T1000 (cell line): ENCODE measurements around the gene LRAT.
"Not testable (repeated sequence)": the region's sequence is repeated elsewhere in the genome, so short reads cannot be mapped to it uniquely, and the experiment has no call there.

ENCODE experiments used
- DNase-seq: peaks from one replicate; lab custom pipeline; 2025; ENCODE audit warnings: mixed read lengths; lab: John Stamatoyannopoulos, UW

The LRAT gene

DNA sequence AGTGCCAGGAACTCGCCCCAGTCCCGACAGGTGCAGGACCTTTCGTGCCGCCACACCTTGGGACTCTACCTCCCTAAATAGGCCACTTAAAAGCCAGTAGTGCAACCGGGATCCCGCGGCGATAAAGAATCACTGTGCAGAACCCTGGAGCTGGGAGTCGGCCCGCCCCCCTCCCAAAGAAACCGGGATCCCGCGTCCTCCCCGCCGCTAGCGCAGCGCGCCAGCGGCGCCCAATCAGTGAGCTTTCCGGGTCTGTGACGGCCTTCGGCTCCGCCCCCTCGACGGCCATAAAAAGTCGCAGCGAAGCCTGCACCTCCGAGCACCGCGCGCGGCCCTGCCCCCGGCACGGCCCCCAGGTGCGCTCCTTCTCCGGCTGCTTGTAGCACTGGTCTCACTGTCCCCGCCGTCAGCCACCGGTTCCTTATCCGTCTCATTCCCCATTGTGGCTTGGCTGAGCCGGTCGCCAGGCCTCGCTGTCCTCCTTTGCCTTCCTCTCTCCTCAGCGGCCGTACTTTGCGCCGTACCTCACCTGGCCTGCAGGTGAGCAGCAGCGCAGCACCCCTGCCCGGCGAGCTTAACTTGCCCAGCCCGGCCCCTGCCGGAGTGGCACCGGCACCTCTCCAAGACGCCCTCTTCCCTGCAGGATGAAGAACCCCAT, at the start of gene LRAT:
Gene LRAT (plus strand): TSS at position 318 of the 658 bp plus-strand sequence. CDS start 327 bp downstream, at position 645.
- peak; percentile 27 for DNase-seq

GRCh38 chr4:154707877-154708276, 35.9 kb upstream of the LRAT start:
- no peak for DNase-seq

DNA sequence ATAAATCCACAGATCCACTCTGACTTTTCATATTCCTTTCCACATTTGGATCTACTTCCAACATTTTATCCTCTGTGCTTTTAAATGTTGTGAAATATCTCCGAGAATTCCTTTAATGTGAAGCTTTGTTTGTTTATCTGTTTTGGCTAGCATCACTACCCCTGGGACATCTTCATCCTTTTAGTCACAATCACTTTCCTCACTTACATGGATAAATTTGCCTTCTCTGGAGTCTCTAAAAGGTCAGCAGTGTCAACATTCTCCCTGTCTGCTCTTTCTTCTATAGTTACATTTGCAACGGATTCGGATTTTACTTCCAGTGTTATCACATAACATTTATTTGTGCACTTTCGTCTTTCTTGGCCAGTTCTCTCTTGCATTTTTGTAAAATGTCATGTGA, 34.2 kb upstream of the LRAT start:
- no peak for DNase-seq

DNA sequence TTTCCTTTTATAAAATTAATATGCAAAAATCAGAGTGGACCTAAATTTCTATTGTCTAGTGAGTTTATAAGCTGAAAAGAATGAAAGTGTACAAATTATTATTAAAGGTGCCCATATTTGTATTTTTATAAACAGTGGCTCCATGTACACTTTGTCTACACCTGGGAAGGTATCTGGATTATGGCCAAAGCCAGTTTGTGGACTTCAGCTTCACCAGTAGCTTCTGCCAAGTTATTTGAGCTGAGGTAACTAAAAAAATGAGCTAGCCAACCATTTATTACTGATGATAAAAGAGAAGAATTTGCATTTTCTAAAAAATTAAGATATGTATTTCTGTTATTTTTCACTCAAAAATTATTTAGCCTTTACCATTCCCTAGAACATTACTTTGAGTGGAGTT, 32.3 kb upstream of the LRAT start:
- DNase-seq = no peak

DNA sequence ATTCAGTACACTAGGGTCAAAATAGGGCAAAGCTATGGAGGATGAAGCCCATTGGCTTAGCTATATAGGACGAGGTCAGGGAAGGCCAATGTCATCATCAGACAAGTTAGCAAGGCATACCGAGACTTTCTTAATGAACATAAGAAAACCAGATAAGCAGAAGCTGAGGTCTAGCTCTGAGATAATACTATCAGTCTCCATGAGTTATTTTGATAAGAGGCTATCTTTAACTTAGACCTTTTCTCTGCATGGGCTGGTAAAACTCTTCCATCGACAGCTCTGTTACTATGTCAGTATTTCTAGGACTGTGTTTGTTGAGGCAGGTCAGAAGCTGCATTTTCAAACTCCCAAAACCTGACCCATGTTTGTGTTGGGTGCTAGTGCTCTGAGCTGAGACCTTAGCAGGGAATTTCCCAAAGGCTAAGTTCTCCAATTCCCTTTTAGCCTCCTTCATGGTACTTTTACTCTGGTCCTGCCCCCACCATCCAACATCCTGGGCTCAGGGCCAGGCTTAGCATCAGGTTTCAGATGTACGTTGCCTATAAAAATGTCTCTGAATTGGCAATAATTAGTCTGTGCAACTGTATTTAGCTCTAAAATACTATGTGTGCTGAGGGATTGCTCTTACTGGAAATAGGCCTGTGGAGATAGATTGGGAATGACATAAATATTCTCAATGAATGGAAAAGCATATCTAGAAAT, 29.3 kb upstream of the LRAT start:
- no peak for DNase-seq

- no peak for DNase-seq
Measured at GRCh38 chr4:154719087-154719486, 24.7 kb upstream of the LRAT start.

- DNase-seq = no peak
Measured at GRCh38 chr4:154720123-154720522, 23.7 kb upstream of the LRAT start.

GRCh38 chr4:154720618-154721267, 23.1 kb upstream of the LRAT start:
- no peak for DNase-seq

GRCh38 chr4:154722262-154722661, 21.5 kb upstream of the LRAT start:
- DNase-seq = no peak

DNA sequence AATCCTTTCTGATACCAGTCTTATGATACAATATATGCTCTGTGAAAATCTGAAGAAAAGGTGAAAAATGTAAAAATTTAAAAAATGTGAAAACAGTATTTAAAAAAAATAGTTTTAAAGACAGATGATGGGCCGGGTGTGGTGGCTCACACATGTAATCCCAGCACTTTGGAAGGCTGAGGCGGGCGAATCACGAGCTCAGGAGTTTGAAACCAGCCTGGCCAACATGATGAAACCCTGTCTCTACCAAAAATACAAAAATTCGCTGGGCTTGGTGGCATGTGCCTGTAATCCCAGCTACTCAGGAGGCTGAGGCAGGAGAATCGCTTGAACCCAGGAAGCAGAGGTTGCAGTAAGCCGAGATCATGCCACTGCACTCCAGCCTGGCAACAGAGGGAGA, 20.2 kb upstream of the LRAT start:
- DNase-seq = not testable (repeated sequence)

DNA sequence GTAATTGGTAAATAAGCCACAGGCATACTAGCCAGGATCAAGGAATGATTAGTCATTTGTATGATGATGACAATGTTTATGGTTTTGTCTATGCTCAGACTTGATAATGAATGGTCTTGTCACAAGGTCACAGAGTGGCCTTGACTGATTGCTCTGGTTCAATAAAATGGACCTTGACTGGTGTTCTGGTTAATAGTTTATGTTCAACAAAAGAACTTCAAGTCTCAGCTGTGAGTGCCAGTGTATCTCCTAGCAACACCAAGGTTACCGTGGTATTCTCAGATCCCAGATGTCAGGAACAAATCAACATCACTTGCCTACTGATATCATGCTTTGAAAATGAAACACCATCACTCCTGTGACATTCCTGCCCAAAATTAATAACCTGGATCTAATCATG, 16.3 kb upstream of the LRAT start:
- DNase-seq = no peak

DNA sequence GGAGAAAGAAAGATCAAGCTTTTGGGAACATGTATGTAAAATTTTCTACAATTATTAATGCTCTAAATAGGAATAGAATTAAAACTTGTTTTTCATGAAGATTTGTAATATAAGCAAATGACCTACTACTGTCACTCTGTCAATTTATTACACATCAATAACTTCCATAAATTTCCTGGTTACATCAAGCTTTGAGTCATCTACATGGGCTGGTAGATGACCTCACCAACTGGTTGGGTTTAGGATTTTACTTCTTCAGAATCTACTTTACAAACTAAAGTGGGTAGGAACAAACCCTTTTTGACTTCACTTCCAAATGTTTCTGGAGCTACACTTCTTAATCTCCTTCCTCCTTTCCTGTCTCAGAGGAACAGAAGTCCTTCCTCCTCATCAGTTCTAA, 12.0 kb upstream of the LRAT start:
- no peak for DNase-seq

DNA sequence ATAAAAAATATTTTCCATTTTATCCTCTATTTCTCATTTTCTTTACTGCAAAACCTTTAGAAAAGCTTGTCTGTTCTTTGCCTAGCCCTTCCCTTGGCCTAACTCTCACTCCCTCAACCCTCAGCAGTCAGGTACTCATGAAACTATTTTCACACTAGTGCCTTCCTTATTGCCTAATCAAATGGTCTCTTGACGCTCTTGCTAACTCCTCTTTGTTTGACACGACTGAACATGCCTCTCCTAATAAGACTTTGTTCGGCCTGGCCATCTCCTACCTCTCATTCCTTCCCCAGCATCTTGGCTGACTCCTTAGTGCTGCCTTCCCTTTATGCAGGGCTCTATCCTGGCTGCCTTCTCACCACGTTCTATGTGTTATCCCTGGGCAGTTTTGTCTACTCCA, 11.1 kb upstream of the LRAT start:
- no peak for DNase-seq

DNA sequence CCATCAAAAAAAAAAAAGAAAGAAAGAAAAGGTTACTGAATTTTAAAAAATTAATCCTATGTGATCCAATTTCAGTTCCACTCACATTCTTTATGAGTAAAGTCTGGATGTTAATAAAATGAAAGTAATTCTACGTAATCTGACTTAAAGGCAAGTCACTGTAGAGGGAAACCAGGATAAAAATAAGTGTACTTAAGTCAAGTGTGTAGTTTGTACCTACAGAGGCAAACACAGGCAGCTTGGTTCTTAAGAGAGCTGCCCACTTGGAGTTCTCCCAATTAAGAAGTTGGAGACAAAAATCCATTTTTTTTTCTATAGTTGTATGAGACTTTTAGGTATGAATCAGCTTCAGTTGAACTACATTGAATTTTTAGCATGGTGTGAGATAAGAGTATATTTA, 7.0 kb upstream of the LRAT start:
- no peak for DNase-seq

DNA sequence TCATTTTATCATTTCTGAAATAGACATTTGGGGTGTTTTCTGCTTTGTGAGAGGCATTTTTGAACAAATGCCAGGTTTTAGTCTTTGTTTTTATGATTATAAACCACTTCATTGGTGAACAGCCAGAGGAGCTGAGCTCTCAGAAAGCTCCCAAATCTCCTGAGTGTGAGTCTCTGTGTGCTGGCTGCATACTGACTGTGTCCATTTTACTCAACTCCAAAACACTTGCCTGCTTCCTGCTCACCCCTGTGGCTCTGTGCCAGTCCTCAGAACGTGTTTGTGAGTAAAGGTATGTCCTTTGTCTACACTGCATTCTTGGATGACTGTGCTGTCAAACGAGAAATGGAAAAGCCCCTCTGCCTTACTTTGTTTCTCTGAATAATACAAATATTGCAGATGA, 5.4 kb upstream of the LRAT start:
- no peak for DNase-seq

GRCh38 chr4:154739111-154739510, 4.7 kb upstream of the LRAT start:
- DNase-seq = no peak

DNA sequence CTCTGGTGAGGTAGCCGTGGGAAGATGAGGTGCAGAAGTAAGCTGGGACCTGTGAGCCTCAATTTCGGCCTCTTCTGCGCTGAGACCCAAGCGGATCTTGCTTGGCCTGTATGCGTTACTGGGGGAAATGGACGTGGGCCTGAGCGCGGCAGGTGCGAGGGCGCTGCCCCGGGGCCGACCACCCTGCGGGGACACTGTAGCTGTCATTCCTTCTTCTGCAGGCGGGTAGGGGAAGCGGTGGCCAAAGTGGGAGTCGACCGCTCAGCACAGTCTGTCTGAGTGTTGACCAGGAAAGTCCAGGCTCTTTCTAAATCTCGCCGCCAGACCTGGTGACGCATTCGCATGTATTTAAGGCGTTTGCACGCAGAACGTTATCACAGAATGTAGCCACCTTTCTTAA, 3.3 kb upstream of the LRAT start:
- DNase-seq = no peak

DNA sequence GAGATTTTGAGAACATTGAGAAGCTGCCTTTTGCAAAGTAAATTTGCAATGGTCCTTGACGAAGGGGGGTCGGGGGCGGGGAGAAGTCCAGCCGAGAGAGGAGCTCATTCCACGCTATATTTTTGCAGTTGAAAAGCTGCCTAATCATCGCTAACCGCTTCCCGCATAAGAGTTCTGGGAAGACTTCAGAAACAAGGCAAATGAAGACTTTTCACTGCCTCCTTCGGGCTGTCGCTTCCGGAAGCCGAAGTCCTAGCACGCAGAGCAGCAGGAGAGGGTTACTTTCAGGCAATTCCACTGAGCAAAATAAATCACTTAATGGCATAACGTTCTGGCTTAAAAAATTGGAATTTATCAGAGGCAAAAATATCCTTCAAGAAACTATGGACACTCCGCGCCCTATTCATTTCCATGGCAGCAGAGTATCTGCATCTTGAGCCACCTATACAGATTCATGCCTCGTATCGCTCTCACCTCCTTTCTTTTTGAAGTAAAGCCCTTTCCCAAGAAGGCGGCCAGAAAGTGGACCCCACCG, 2.6 kb upstream of the LRAT start:
- DNase-seq = no peak

GRCh38 chr4:154741922-154742850, 1.6 kb upstream of the LRAT start:
- DNase-seq = no peak

- no peak for DNase-seq
Measured at GRCh38 chr4:154744341-154744926, 634 bp downstream of the LRAT start.

DNA sequence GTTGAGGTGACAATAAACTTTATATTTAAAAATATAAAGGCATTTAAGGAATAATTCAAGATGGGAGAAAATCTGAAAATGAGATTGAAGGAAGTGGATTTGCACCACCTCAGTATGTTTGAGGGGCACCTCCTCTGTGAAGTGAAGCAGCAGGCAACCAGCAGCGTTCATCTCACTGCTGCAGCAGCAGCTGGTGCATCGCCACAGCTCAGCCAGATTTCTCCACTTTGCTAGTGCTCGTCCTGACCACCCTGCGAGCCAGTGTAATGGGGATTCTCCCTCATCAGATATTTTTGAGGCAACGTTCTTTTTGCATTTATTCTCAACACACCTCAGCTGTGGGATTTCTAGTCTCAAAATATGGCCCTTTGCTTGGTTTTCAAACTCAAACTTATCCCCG, 13.9 kb downstream of the LRAT start:
- no peak for DNase-seq

DNA sequence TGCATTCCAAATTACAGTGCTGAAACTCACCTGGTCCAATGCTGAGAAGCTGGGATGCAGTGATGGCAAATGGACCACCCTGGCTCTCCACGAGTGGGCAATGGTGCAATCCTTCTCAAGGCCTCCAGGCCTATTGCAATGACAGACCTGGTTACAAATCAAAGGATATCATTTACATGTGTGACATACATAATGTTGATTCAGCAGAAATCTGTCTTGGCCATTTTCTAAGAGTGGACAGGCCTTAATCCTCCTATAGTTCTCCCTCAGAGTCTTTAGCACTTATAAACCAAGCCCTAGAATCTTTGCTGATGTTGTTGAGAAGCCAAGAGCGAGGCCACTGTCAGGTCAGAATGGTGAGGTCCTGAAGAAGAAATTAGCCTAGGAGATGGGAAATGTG, 17.1 kb downstream of the LRAT start:
- no peak for DNase-seq
